Erythroblast (primary cell): Measurements from ENCODE around the gene KAT2B.

Source experiments
- DNase-seq, 2 experiments: peaks; one replicate each; lab custom pipeline; 2025; lab: John Stamatoyannopoulos, UW
- GATA1 ChIP-seq: IDR thresholded peaks from 2 replicates; pipeline ENCODE4 v1.6.1; 2011; ENCODE audit warnings: low read depth, mild to moderate bottlenecking, control low read depth, low read length, moderate library complexity
- POLR2A ChIP-seq: IDR thresholded peaks from 2 replicates; pipeline ENCODE4 v1.6.1; 2011; ENCODE audit warnings: mild to moderate bottlenecking, low read length

KAT2B gene

DNA sequence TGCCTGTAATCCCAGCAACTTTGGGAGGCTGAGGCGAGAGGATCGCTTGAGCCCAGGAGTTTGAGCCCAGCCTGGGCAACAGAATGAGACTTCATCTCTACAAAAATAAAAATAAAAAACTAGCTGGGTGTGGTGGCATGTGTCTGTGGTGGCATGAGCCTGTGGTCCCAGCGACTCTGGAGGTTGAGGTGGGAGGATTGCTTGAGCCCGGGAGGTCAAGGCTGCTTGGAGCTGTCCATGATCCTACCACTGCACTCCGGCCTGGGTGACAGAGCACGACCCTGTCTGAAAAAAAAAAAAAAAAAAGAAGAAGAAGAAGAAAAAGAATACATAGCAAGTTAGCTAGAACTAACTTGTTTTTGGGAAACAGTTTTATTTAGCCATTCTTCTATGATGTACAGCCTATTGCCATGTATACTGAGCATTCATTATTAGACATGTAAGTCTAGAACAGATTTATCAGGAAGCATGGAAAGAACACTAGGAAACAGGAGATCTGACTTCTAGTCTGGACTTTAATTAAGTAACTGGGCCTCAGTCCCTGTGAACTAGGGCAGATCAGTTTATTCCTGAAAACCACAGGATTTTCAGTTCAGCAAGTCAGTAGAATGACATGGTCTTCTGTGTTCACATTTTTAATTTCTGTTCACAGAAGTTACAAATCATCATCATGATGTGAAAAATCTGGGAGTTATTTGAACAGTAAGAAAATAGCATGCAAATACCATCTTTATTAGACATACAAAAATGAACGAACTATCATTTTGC lies 65.5 kb downstream of the KAT2B start:
- TF ChIP-seq GATA1 = no peak
- no peak for TF ChIP-seq POLR2A
- no peak for DNase-seq

- no peak for DNase-seq
Observed at GRCh38 chr3:20107722-20108121, 67.5 kb downstream of the KAT2B start.

GRCh38 chr3:20108869-20109268 lies 68.6 kb downstream of the KAT2B start:
- DNase-seq = no peak
- TF ChIP-seq GATA1 (no peak), POLR2A (no peak)

More at GRCh38 chr3:20107722-20108121, 67.5 kb downstream of the KAT2B start:
- TF ChIP-seq GATA1 (no peak), POLR2A (no peak)

DNA sequence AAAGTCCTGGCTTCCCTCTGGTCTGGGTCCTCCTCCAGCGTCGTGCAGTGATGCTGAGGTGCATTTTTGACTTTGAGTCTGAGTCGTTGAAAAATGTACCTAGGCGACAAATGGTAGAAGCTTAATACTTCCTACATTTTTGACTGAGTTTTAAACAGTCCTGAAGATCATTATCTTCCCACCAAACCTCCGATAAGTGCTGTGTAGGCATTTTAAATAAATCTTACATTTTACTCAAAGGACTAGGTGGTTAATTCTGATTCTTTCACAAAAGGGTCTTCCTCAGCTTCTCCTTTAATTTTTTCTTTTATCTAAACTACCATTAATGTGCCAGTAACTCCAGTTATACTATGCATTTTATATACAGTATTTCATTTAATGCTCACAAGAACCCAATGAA lies 70.6 kb downstream of the KAT2B start:
- no peak for TF ChIP-seq POLR2A
- TF ChIP-seq GATA1 = no peak
- no peak for DNase-seq

DNA sequence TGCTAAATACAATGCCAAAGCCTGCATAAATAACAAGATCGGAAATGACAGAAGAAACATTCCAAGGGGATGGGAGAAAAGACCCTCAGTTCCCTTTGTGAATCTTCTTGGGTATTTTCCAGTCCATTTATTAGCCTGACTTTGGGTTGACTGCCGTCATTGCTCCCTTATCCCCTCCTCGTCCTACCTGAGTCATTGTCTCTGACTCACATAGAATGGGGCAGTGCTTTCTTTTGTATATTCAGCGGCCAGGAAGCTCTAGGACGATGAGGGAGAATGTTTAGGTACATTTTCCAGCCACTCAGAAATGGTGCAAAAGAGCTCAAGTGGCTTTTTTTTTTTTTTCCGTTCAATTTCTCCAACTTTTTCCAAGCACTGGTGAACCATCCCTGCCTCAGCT lies 71.6 kb downstream of the KAT2B start:
- no peak for DNase-seq
- no peak for TF ChIP-seq POLR2A
- TF ChIP-seq GATA1 = no peak

- DNase-seq = no peak
- no peak for TF ChIP-seq GATA1
- no peak for TF ChIP-seq POLR2A
Observed at GRCh38 chr3:20121088-20121487, 80.8 kb downstream of the KAT2B start.

- TF ChIP-seq GATA1 (no peak), POLR2A (no peak)
- no peak for DNase-seq
Observed at GRCh38 chr3:20123131-20123652, 82.9 kb downstream of the KAT2B start.

DNA sequence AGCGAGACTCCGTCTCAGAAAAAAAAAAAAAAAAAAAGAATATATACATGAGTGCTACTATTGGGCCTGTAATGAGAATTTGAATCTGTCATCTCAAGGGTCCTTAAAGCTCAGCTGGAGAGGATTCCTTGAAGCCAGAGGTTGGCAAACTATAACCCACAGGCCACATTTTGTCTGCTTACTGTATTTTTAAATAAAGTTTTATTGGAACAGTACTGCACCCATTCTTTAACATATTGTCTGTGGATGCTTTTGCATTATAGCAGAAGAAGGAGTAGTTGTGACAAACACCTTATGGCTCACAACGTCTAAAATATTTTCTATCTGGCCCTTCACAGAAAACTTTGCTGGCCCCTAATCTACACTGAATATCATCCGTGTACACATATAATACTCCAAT lies 85.0 kb downstream of the KAT2B start:
- DNase-seq = no peak
- no peak for TF ChIP-seq GATA1
- no peak for TF ChIP-seq POLR2A

GRCh38 chr3:20125897-20126296 lies 85.7 kb downstream of the KAT2B start:
- no peak for DNase-seq
- TF ChIP-seq POLR2A = no peak
- no peak for TF ChIP-seq GATA1

DNA sequence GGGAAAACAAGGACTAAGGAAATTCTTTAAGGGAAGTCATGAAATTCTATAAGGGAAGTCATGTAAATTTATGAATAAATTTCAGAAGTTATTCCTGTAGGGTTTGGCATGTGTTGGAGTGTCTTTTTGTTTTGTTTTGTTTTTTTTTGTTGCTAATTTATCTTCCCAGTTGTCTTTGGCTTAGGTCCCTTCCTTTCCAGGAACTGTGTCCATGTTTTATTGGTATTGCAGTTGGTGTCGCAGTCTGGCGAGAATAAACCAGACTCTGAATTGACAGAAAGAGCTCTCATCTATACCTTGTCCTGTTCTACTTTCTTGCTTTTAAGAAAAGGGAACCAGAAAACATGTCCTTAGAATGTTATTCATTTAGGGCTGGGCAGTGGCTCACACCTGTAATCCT lies 88.1 kb downstream of the KAT2B start:
- TF ChIP-seq GATA1 (no peak), POLR2A (no peak)

GRCh38 chr3:20130106-20130505 lies 89.9 kb downstream of the KAT2B start:
- TF ChIP-seq POLR2A = no peak
- DNase-seq = no peak

More for the DNA sequence above, 88.1 kb downstream of the KAT2B start:
- no peak for DNase-seq

DNA sequence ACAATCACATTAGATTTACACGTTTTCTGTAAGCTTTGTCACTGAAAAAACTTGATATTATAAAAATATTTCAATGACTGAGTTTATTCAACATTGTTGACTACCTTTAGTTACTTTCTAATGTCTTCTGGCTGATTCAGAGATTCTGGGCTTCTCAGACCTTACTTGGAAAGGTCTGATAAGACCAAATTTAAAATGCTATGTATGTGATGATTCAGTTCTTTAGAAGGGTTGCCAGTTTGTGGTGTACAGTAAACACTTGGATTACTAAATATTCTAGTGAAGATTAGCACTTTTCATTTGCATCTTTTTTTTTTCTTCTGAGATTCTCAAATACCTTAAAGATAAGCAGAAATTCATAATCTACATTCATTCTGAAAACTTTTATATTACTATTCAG lies 96.0 kb downstream of the KAT2B start:
- no peak for DNase-seq
- TF ChIP-seq GATA1 (no peak), POLR2A (no peak)

DNA sequence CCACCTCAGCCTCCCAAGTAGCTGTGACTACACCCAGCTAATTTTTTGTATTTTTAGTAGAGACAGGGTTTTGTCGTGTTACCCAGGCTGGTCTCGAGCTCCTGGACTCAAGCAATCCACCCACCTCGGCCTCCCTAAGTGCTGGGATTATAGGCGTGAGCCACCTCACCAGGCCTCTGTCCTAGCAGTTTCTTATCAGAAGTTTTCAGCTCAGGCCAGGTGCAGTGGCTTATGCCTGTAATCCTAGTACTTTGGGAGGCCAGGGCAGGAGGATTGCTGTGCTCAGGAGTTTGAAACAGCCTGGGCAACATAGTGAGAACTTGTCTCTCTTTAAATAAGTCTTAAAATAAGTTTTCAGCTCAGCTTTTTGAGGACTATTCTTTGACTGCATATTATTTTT lies 97.4 kb downstream of the KAT2B start:
- TF ChIP-seq POLR2A (no peak), GATA1 (no peak)
- DNase-seq = no peak

DNA sequence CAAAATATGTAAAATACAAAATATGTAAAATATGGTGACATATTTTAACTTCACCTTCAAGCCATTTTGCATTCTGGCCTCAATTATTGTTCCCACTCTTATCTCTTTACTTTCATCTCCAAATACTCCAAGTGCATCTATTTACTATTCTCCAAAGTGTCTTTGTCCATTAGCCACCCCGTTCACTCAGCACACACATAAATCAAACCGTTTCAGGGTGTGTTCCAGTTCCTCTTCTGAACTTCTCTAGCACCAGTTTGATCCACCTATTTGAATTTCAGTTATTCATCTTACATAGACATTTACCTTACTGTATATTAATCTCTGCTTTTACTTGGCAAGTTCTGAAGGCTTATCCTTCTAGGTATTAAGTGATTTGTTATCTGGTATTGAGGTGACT lies 100.6 kb downstream of the KAT2B start:
- no peak for DNase-seq
- no peak for TF ChIP-seq GATA1
- no peak for TF ChIP-seq POLR2A

DNA sequence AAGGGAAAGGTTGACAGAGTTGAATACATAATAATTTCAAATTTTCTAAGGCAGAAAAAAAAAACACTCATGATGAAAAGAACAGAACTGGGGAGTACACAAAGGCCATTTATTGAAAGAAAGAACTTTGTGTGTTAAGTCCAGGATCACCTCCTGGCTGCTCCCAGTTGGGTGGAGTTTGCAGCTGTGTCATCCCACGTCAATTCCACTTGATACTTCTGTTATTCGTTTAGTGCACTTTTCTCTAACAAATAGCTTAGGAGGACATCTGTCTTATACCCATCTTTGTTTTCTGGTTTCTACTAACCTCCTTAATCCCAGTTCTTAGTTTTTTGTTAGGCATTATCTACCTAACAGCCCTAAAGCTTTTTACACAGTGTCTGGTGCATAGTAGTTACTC lies 101.1 kb downstream of the KAT2B start:
- TF ChIP-seq GATA1 (no peak), POLR2A (no peak)
- no peak for DNase-seq
